SJSA1 (cell line): Measurements from ENCODE around the gene TBCD. TPM values are rescaled to one million over a fixed set of nuclear protein-coding genes. Genes with fewer than 3 reads are reported as not detected.

Source experiments
- DNase-seq, 2 experiments: peaks; one replicate each; pipeline ENCODE4 v3.0.0-alpha.2; 2015 to 2020; ENCODE audit warnings: low spot score in 2 of 2, low read depth in 1 of 2
- H3K27ac ChIP-seq: fragments of 250-450 bp; sonication (Bioruptor Pico); 2 replicates; pipeline ENCODE4 v1.5.1; 2020; ENCODE audit warnings: mild to moderate bottlenecking, moderate library complexity
- H3K27me3 ChIP-seq: fragments of 250-450 bp; sonication (Bioruptor Pico); replicated peaks from 2 replicates; pipeline ENCODE4 v1.5.1; 2020; ENCODE audit warnings: mild to moderate bottlenecking, moderate library complexity
- H3K36me3 ChIP-seq: fragments of 250-450 bp; sonication (Bioruptor Pico); 2 replicates; pipeline ENCODE4 v1.5.1; 2020; ENCODE audit warnings: mild to moderate bottlenecking
- H3K4me1 ChIP-seq: fragments of 250-450 bp; sonication (Bioruptor Pico); replicated peaks from 2 replicates; pipeline ENCODE4 v1.6.1; 2021; ENCODE audit warnings: mild to moderate bottlenecking
- H3K4me3 ChIP-seq: fragments of 250-450 bp; sonication (Bioruptor Pico); 2 replicates; pipeline ENCODE4 v1.5.1; 2020; ENCODE audit warnings: mild to moderate bottlenecking
- H3K9me3 ChIP-seq: fragments of 250-450 bp; sonication (Bioruptor Pico); replicated peaks from 2 replicates; pipeline ENCODE4 v1.5.1; 2020; ENCODE audit warnings: mild to moderate bottlenecking
- total RNA-seq: library from RNA; depleted of rRNA; stranded (reverse); fragments of >200 nt; shearing (Covaris generic); gene quantifications from 2 replicates; pipeline ENCODE4 v1.2.3, GENCODE V29; 2014

The TBCD gene
- total RNA-seq, 1 experiment from 2014 or later, result 39.4 TPM

- no peaks in the 10 kb centered on the region for H3K9me3 ChIP-seq
- H3K36me3 ChIP-seq, result peaks cover 35% of the 10 kb centered on the region
These were observed 47.7 kb downstream of the TBCD start for GRCh38 chr17:82799591-82799990.

DNA sequence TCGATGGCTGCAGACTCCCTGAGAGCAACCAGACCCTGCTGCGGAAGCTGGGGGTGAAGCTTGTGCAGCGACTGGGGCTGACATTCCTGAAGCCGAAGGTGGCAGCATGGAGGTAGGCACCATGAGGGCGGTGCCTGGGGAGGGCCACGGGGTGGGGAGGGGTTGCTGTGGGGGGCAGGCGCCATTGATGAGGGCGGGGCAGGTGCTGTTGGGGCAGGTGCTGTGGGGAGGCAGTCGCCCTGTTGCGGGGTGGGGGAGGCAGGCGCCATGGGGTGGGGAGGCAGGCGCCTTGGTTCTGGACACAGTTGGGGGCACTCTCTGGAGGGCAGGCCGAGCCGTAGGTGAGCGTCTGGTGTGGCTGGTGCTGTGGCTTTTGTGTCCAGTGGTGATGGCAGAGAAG lies 49.0 kb downstream of the TBCD start:
- DNase-seq, result no peak
- no peaks in the 10 kb centered on the region for H3K27me3 ChIP-seq
- H3K27ac ChIP-seq, result no peak overlapping the region
- no peak overlapping the region for H3K4me3 ChIP-seq
- peaks cover 40% of the 10 kb centered on the region for H3K36me3 ChIP-seq
- H3K4me1 ChIP-seq, result peaks cover 5% of the 10 kb centered on the region; the same call in 1 of the 2 replicates
- H3K9me3 ChIP-seq, result no peaks in the 10 kb centered on the region

More at GRCh38 chr17:82799591-82799990, 47.7 kb downstream of the TBCD start:
- Histone ChIP-seq H3K27me3 (no peaks in the 10 kb centered on the region), H3K4me3 (no peak overlapping the region), H3K4me1 (peaks cover 5% of the 10 kb centered on the region; the same call in 1 of the 2 replicates), H3K27ac (no peak overlapping the region)
- DNase-seq, result no peak

DNA sequence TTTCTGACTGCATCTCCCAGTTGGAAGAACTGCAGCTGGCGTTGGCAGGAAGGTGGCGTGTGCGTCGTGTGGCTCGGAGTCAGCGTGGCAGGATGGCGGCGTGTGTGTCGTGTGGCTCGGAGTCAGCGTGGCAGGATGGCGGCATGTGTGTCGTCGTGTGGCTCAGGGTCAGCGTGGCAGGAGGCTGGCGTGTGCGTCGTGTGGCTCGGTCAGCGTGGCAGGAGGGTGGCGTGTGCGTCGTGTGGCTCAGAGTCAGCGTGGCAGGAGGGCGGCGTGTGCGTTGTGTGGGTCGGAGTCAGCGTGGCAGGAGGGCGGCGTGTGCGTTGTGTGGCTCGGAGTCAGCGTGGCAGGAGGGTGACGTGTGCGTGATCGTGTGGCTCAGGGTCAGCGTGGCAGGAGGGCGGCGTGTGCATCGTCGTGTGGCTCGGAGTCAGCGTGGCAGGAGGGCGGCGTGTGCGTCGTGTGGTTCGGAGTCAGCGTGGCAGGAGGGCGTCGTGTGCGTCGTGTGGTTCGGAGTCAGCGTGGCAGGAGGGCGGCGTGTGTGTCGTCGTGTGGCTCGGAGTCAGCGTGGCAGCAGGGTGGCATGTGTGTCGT lies 49.6 kb downstream of the TBCD start:
- H3K27me3 ChIP-seq, result no peaks in the 10 kb centered on the region
- no peak overlapping the region for H3K4me3 ChIP-seq
- no peak for DNase-seq
- peaks cover 42% of the 10 kb centered on the region for H3K36me3 ChIP-seq
- H3K27ac ChIP-seq, result no peak overlapping the region
- no peaks in the 10 kb centered on the region for H3K9me3 ChIP-seq
- H3K4me1 ChIP-seq, result peaks cover 5% of the 10 kb centered on the region; the same call in 1 of the 2 replicates

DNA sequence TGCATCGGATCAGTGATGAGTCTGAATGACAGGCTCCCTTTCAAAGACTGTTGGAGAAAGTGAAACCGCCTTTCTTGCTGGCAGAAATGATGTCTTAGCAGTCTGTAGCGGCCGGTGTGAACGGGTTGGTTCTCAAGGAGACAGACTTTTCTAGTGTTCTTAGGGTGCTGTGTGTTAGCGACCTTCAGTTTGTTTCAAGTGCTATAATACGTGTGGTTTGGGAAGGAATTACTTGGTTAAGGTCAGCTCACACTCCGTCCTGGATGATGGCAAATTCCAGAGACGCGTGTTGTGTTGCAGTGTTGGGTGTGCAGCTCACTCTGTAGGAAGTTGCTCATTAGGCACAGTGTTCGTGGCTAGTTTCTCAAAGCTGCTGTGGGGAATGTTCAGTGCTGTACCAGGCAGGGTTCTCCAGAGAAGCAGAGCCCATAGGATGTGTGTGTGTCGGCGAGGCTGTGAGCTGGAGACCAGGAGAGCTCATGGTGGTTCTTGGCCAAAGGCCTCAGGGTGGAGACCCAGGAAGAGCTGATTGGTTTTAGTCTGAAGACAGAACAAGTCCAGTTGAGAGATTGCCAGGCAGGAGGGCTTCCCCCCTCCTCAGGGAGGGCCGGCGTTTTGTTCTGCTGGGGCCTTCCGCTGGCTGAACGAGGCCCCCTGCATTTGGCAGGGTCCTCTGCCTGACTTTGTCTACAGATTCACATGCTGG lies 50.4 kb downstream of the TBCD start:
- H3K27me3 ChIP-seq, result no peaks in the 10 kb centered on the region
- H3K4me1 ChIP-seq, result peaks cover 5% of the 10 kb centered on the region; the same call in 1 of the 2 replicates
- H3K4me3 ChIP-seq, result peak overlapping the region; percentile 26
- peak in 1 of 2 experiments; percentile 54 for DNase-seq
- peaks cover 50% of the 10 kb centered on the region for H3K36me3 ChIP-seq
- H3K27ac ChIP-seq, result no peak overlapping the region
- H3K9me3 ChIP-seq, result no peaks in the 10 kb centered on the region

DNA sequence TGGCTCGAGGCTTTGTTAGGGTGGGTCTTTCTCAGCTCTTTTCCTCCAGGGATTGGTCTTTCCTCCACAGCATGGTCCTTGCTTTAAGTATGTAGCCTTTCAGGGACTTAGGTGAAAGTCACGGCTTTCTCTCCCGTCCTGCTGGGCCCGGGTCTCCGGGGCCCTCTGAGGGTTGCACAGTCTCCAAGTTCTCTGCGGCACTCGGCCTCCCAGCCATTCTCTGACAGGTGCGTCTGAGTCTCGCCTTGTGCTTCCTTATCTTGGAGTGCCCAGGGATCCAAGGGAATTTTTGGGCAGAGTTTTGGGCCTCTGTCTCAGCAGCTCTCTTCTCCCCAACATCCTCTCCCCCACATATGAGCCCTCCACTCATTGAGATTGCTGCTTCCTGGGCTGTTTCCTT lies 51.3 kb downstream of the TBCD start:
- Histone ChIP-seq H3K9me3 (no peaks in the 10 kb centered on the region), H3K27ac (no peak overlapping the region), H3K27me3 (no peaks in the 10 kb centered on the region), H3K36me3 (peaks cover 59% of the 10 kb centered on the region), H3K4me3 (no peak overlapping the region), H3K4me1 (peaks cover 5% of the 10 kb centered on the region; the same call in 1 of the 2 replicates)
- no peak for DNase-seq

DNA sequence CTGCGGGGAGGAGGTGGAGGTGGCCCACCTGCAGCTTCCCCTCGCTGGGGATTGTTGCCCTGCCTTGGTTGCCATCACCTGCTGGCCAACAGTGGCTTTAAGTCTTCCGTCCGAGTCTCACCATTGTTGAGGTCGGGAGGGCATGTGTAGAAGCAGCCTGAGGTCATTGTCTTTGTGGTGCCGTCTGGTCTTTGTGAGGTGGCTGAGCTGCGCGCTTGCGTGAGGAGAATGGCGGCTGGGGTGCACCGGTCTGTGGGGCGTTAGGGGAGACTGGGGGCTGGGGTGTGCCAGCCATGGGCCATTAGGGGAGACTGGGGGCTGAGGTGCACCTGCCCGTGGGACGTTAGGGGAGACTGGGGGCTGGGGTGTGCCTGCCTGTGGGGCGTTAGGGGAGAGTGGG lies 51.7 kb downstream of the TBCD start:
- Histone ChIP-seq H3K36me3 (peaks cover 55% of the 10 kb centered on the region), H3K4me3 (no peak overlapping the region), H3K9me3 (no peaks in the 10 kb centered on the region), H3K27me3 (no peaks in the 10 kb centered on the region), H3K4me1 (peaks cover 5% of the 10 kb centered on the region; the same call in 1 of the 2 replicates), H3K27ac (no peak overlapping the region)
- DNase-seq, result no peak

- DNase-seq, result no peak
- H3K27ac ChIP-seq, result no peak overlapping the region
- no peaks in the 10 kb centered on the region for H3K27me3 ChIP-seq
- no peaks in the 10 kb centered on the region for H3K9me3 ChIP-seq
- H3K4me1 ChIP-seq, result peaks cover 5% of the 10 kb centered on the region; the same call in 1 of the 2 replicates
- no peak overlapping the region for H3K4me3 ChIP-seq
- peaks cover 55% of the 10 kb centered on the region for H3K36me3 ChIP-seq
These were observed 52.8 kb downstream of the TBCD start for GRCh38 chr17:82804442-82805191.

GRCh38 chr17:82805254-82805653 lies 53.4 kb downstream of the TBCD start:
- no peak for DNase-seq
- Histone ChIP-seq H3K27ac (no peak overlapping the region), H3K4me3 (no peak overlapping the region), H3K36me3 (peaks cover 56% of the 10 kb centered on the region), H3K9me3 (no peaks in the 10 kb centered on the region), H3K27me3 (no peaks in the 10 kb centered on the region), H3K4me1 (peaks cover 5% of the 10 kb centered on the region; the same call in 1 of the 2 replicates)

DNA sequence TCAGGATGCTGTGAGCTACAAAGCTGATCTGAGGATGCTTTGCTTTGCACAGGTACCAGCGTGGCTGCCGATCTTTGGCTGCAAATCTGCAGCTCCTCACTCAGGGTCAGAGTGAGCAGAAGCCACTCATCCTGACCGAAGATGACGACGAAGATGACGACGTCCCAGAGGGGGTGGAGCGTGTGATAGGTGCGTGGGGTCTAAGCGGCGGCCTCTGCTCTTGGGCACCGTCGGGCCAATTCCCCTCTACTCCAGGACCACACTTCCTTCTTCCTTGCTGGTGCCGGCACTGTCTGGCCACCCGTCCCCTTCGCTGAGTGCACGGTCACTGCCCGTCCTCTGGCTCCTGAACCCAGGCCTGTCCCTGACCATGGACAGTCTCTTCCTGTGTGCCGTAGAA lies 54.0 kb downstream of the TBCD start:
- no peak overlapping the region for H3K4me3 ChIP-seq
- no peak for DNase-seq
- H3K9me3 ChIP-seq, result no peaks in the 10 kb centered on the region
- peaks cover 5% of the 10 kb centered on the region; the same call in 1 of the 2 replicates for H3K4me1 ChIP-seq
- H3K36me3 ChIP-seq, result peaks cover 57% of the 10 kb centered on the region
- H3K27me3 ChIP-seq, result no peaks in the 10 kb centered on the region
- H3K27ac ChIP-seq, result no peak overlapping the region

- Histone ChIP-seq H3K27me3 (no peaks in the 10 kb centered on the region), H3K4me1 (peaks cover 5% of the 10 kb centered on the region; the same call in 1 of the 2 replicates), H3K9me3 (no peaks in the 10 kb centered on the region), H3K36me3 (peaks cover 64% of the 10 kb centered on the region), H3K4me3 (no peak overlapping the region), H3K27ac (no peak overlapping the region)
- DNase-seq, result no peak
These were observed 54.8 kb downstream of the TBCD start for GRCh38 chr17:82806645-82807044.

DNA sequence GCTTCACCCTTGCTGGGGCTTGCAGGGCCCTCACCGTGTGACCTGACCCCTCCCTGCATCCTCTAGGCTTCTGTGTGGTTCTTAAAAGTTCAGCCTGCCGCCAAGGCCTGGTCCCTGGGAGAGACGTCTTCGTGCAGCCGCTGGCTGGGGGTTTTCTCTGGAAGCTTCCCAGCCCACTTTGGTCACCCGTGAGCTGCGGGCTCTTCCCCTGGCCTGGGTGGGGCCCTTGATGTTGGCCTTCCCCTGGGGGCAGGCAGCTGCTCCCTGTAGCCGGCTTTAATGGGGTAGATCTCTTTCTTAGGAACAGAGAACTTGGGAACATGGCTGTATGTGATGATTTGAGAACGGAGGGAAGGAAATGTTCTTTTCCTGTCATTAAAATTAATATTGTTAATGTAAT lies 55.2 kb downstream of the TBCD start:
- Histone ChIP-seq H3K27me3 (no peaks in the 10 kb centered on the region), H3K9me3 (no peaks in the 10 kb centered on the region), H3K4me3 (no peak overlapping the region), H3K36me3 (peaks cover 67% of the 10 kb centered on the region), H3K4me1 (peaks cover 4% of the 10 kb centered on the region; the same call in 1 of the 2 replicates), H3K27ac (no peak overlapping the region)
- no peak for DNase-seq

DNA sequence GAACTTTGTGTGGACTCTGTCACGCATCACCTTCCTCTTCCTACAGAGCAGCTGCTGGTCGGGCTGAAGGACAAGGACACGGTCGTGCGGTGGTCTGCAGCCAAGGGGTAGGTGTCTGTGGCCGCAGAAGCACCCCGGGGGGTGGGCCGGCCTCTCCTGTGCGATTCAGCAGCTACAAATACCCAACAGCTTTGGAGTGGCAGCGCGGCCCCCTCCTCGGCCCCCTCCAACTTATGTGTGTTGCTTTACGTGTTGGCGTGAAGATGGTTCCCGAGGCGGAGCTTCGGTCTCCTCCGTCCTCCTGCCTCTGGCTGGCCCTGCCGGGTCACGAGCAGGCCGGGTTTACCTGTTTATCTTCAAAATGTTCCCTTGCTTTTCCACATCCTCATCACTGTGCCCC lies 55.7 kb downstream of the TBCD start:
- no peak overlapping the region for H3K4me3 ChIP-seq
- no peak for DNase-seq
- no peaks in the 10 kb centered on the region for H3K27me3 ChIP-seq
- no peaks in the 10 kb centered on the region; the same call in 1 of the 2 replicates for H3K4me1 ChIP-seq
- no peaks in the 10 kb centered on the region for H3K9me3 ChIP-seq
- no peak overlapping the region for H3K27ac ChIP-seq
- H3K36me3 ChIP-seq, result peaks cover 71% of the 10 kb centered on the region

GRCh38 chr17:82808006-82808405 lies 56.1 kb downstream of the TBCD start:
- Histone ChIP-seq H3K36me3 (peaks cover 75% of the 10 kb centered on the region), H3K4me3 (no peak overlapping the region), H3K27me3 (no peaks in the 10 kb centered on the region), H3K4me1 (no peaks in the 10 kb centered on the region), H3K27ac (no peak overlapping the region), H3K9me3 (no peaks in the 10 kb centered on the region)
- no peak for DNase-seq
